ENCODE data around the gene RTP2. TPM values are rescaled to one million over a fixed set of nuclear protein-coding genes. Genes with fewer than 3 reads are reported as not detected.

Gene RTP2
- total and polyA plus RNA-seq, 2 experiments from 2014 or later: not detected

- TF ChIP-seq ZNF462 (CRISPR knock-in tag; IDR thresholded peaks at IDR 0.05) (no peak), NANOG (IDR thresholded peaks at IDR 0.05; ENCODE audit: borderline replicate concordance) (no peak), EZH2phosphoT487 (IDR thresholded peaks at IDR 0.05; ENCODE audit: unreplicated experiment) (no peak), CREB1 (CRISPR knock-in tag; IDR thresholded peaks at IDR 0.05; ENCODE audit: low read depth) (no peak), ZNF331 (CRISPR knock-in tag; IDR thresholded peaks at IDR 0.05; ENCODE audit: low read depth) (no peak), ZNF114 (CRISPR knock-in tag; IDR thresholded peaks at IDR 0.05) (no peak), ETS1 (IDR thresholded peaks at IDR 0.05) (no peak)
Measured at GRCh38 chr3:187677604-187678003, 24.8 kb downstream of the RTP2 start (continued).

GRCh38 chr3:187673012-187673411 lies 29.3 kb downstream of the RTP2 start:
- DNase-seq (ENCODE audit: low spot score): no peak
- no peak overlapping the region for H3K4me2 ChIP-seq
- H3K27ac ChIP-seq (ENCODE audit: low read depth): no peak overlapping the region
- 0 out of 2 replicates have a peak, but pooled peaks cover 2% of the 10 kb centered on the region for H4K20me1 ChIP-seq (replicated peaks; ENCODE audit: insufficient read depth)
- Mint-ChIP-seq H3K4me3 (no peak overlapping the region), H3K27me3 (ENCODE audit: insufficient read depth, low read depth, poor library complexity) (peaks cover 25% of the 10 kb centered on the region), H3K27ac (no peak overlapping the region), H3K36me3 (ENCODE audit: low read depth) (no peaks in the 10 kb centered on the region), H3K4me1 (peaks cover 8% of the 10 kb centered on the region), H3K9me3 (no peaks in the 10 kb centered on the region)
- peaks cover 26% of the 10 kb centered on the region for H3K27me3 ChIP-seq (ENCODE audit: insufficient read depth)
- H3F3A ChIP-seq (replicated peaks; ENCODE audit: low read depth): no peaks in the 10 kb centered on the region; the same call in 1 of the 2 replicates
- H3K4me1 ChIP-seq (ENCODE audit: insufficient read depth): peaks cover 8% of the 10 kb centered on the region; the same call in 1 of the 2 replicates
- no peaks in the 10 kb centered on the region for H3K79me2 ChIP-seq (replicated peaks; ENCODE audit: insufficient read depth)
- no peaks in the 10 kb centered on the region; the same call in 1 of the 2 replicates for H3K9me2 ChIP-seq (ENCODE audit: insufficient read depth)
- no peak overlapping the region for H3K4me3 ChIP-seq
- ATAC-seq: no peak
- no peaks in the 10 kb centered on the region for H3K36me3 ChIP-seq (ENCODE audit: insufficient read depth)
- H2AFZ ChIP-seq: no peak overlapping the region
- no peak for TF ChIP-seq EZH2phosphoT487 (IDR thresholded peaks at IDR 0.05; ENCODE audit: unreplicated experiment)
- no peak for TF ChIP-seq EZH2 (IDR thresholded peaks at IDR 0.05; ENCODE audit: low read depth, unreplicated experiment)
- no peak for TF ChIP-seq CREB1 (CRISPR knock-in tag; IDR thresholded peaks at IDR 0.05; ENCODE audit: low read depth)
- no peak for TF ChIP-seq NANOG (IDR thresholded peaks at IDR 0.05; ENCODE audit: borderline replicate concordance)
- TF ChIP-seq ZNF114 (CRISPR knock-in tag; IDR thresholded peaks at IDR 0.05): no peak
- no peak for TF ChIP-seq ZNF462 (CRISPR knock-in tag; IDR thresholded peaks at IDR 0.05)
- no peak for TF ChIP-seq ZNF331 (CRISPR knock-in tag; IDR thresholded peaks at IDR 0.05; ENCODE audit: low read depth)

All from GM23338 (cell line).